DMS53 treated with DMSO at 0.1 percent for 48 hours (cell line): Measurements from ENCODE around the gene TTC9B.
"Not testable (repeated sequence)": the region's sequence is repeated elsewhere in the genome, so short reads cannot be mapped to it uniquely, and the experiment has no call there.

Source experiments
- DNase-seq: peaks from one replicate; lab custom pipeline; 2025; ENCODE audit not compliant: unreplicated experiment; lab: John Stamatoyannopoulos, UW

The TTC9B gene

DNA sequence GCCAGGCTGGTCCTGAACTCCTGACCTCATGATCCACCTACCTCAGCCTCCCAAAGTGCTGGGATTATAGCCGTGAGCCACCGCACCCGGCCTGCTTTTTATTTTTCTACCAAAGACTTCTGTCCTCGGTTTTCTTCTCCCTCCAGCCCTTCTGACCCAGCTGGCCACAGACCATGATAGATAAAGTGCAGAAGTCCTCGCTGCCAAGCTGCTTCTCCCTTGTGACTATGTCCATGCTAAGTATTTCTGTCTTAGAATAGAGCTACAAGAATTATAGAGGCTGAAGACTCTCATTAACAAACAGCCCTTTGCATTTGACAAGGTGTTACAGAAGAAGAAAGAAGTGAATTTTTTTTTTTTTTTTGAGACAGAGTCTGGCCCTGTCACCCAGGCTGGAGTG is 42.4 kb downstream of the TTC9B start:
- no peak for DNase-seq

DNA sequence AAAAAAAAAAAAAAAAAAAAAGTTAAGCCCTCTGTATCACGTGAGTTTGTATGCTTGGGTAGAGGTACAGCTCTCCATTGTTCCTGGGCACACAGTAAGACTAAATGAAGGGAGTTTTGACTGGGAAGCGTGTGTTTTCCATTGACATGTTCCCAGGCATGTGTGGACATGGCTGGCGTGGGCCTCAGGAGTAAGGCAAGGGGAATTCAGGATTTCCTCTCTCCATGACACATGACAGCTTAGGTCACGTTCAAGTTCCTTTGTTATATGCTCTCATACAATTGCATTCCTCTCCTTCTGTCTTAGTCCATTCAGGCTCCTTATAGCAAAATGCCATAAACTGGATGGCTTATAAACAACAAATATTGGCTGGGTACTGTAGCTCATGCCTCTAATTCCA is 44.1 kb downstream of the TTC9B start:
- DNase-seq: no peak

DNA sequence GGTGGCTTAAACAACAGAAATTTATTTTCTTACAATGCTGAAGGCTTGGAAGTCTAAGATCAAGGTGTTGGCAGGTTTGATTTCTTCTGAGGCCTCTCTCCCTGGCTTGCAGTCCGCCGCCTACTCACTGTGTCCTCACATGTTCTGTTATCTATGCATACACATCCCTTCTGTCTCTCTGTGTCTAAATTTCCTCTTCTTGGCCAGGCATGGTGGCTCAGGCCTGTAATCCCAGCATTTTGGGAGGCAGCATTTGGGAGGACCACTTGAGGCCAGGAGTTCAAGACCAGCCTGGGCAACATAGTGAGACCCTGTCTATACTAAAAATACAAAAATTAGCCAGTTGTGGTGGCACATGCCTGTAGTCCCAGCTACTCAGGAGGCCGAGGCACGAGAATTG is 46.9 kb downstream of the TTC9B start:
- not testable (repeated sequence) for DNase-seq

DNA sequence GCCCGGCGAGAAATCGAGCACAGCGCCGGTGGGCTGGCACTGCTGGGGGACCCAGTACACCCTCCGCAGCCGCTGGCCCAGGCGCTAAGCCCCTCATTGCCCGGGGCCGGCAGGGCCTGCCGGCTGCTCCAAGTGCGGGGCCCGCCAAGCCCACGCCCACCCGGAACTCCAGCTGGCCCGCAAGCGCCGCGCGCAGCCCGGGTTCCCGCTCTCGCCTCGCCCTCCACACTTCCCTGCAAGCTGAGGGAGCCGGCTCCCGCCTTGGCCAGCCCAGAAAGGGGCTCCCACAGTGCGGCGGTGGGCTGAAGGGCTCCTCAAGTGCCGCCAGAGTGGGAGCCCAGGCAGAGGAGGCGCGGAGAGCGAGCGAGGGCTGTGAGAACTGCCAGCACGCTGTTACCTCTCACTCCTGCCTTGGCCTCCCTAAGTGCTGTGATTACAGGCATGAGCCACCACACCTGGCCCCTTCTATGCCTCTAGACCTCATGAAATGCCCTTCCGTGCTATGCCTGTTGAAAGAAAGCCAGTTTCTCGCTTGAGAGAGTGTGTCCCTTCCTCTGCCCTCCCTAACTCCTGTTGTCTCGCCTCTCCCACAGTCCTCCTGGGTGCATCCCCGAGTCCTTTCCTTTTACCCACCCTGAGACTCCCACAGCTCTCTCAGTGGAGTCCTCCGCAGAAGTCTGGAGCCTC is 47.7 kb downstream of the TTC9B start:
- not testable (repeated sequence) for DNase-seq

- DNase-seq: not testable (repeated sequence)
Measured at GRCh38 chr19:40169482-40170302, 48.5 kb downstream of the TTC9B start.
